GM12892 (cell line): ENCODE measurements around the gene ADAMTS2.

Experiments used
- POLR2A ChIP-seq: IDR thresholded peaks from 2 replicates; pipeline ENCODE4 v1.6.1; 2011; ENCODE audit warnings: low read depth, low read length, control low read depth
- POLR2AphosphoS5 ChIP-seq: IDR thresholded peaks from 2 replicates; pipeline ENCODE4 v1.6.1; 2011; ENCODE audit warnings: low read depth, low read length, control low read depth

GRCh38 chr5:179151286-179152118 lies 193.8 kb downstream of the ADAMTS2 start:
- TF ChIP-seq POLR2A (no peak), POLR2AphosphoS5 (no peak)
